PFSK-1 (cell line): ENCODE measurements around the gene KRTCAP3.

Source experiments
- POLR2AphosphoS5 ChIP-seq: IDR thresholded peaks from 2 replicates; pipeline ENCODE4 v1.6.1; 2012; ENCODE audit warnings: low read depth, mild to moderate bottlenecking, control low read depth, low read length, moderate library complexity
- REST ChIP-seq, 2 experiments: IDR thresholded peaks; 2 replicates each; pipeline versions ENCODE4 v1.6.1 to v1.8.0; 2011 to 2012; ENCODE audit warnings: low read depth in 2 of 2, low read length in 2 of 2, control low read depth in 1 of 2, inconsistent platforms in 1 of 2, mild to moderate bottlenecking in 1 of 2, moderate library complexity in 1 of 2; ENCODE audit not compliant: insufficient read depth in 1 of 2
- SIN3A ChIP-seq: IDR thresholded peaks from 2 replicates; pipeline ENCODE4 v1.6.1; 2012; ENCODE audit warnings: mild to moderate bottlenecking, low read length, moderate library complexity, borderline replicate concordance; ENCODE audit not compliant: insufficient read depth

GRCh38 chr2:27445155-27445554 lies 3.0 kb downstream of the KRTCAP3 start:
- TF ChIP-seq SIN3A (no peak), REST (IDR thresholded peaks at IDR 0.05; ENCODE audit: insufficient read depth in 1 of 2, low read depth in 2 of 2, low read length in 2 of 2) (no peak), POLR2AphosphoS5 (no peak)
